Osteoblast (primary cell): ENCODE data around the gene LY6G6D. TPM values are rescaled to one million over a fixed set of nuclear protein-coding genes. Genes with fewer than 3 reads are reported as not detected.

Experiments used
- DNase-seq: peaks from one replicate; pipeline ENCODE4 v3.0.0; 2011; ENCODE audit warnings: low spot score, mixed read lengths; ENCODE audit not compliant: insufficient read length; ENCODE audit errors: missing footprints
- H2AFZ ChIP-seq: 2 replicates; pipeline ENCODE4 v1.6.0; 2011; ENCODE audit warnings: mild to moderate bottlenecking, low read length
- H3K27ac ChIP-seq: 2 replicates; pipeline ENCODE4 v1.5.1; 2011; ENCODE audit warnings: mild to moderate bottlenecking, low read depth, low read length, moderate library complexity
- H3K27me3 ChIP-seq: 2 replicates; pipeline ENCODE4 v1.6.0; 2012; ENCODE audit warnings: mild to moderate bottlenecking, control low read depth, inconsistent platforms, low read length, moderate library complexity; ENCODE audit not compliant: insufficient read depth
- H3K36me3 ChIP-seq: 2 replicates; pipeline ENCODE4 v1.5.1; 2011; ENCODE audit warnings: mild to moderate bottlenecking, low read length, control low read depth, moderate library complexity; ENCODE audit not compliant: insufficient read depth
- H3K4me1 ChIP-seq: 2 replicates; pipeline ENCODE4 v1.5.1; 2011; ENCODE audit warnings: mild to moderate bottlenecking, low read length, control low read depth, moderate library complexity; ENCODE audit not compliant: insufficient read depth
- H3K4me2 ChIP-seq: 2 replicates; pipeline ENCODE4 v1.6.0; 2011; ENCODE audit warnings: mild to moderate bottlenecking, low read length; ENCODE audit not compliant: insufficient read depth
- H3K4me3 ChIP-seq: fragments of 200-600 bp; sonication (generic); 3 replicates; pipeline ENCODE4 v1.5.1; 2012; ENCODE audit warnings: mild to moderate bottlenecking, low read length, inconsistent platforms; ENCODE audit not compliant: insufficient read depth
- H3K79me2 ChIP-seq: 2 replicates; pipeline ENCODE4 v1.6.0; 2012; ENCODE audit warnings: mild to moderate bottlenecking, low read length, control low read depth, inconsistent platforms; ENCODE audit not compliant: insufficient read depth
- H3K9me3 ChIP-seq: 2 replicates; pipeline ENCODE4 v1.5.1; 2011; ENCODE audit warnings: low read depth, low read length, control low read depth
- H4K20me1 ChIP-seq: 2 replicates; pipeline ENCODE4 v1.6.0; 2012; ENCODE audit warnings: mild to moderate bottlenecking, low read length, control low read depth; ENCODE audit not compliant: insufficient read depth
- total RNA-seq: library from RNA; depleted of rRNA; stranded (reverse); fragments of >200 nt; gene quantifications from 2 replicates; pipeline ENCODE4 v1.2.3, GENCODE V29; 2012
- TF ChIP-seq, protein P1 (sequence below): IDR thresholded peaks from 2 replicates; pipeline ENCODE4 v1.5.1; 2011; ENCODE audit warnings: mild to moderate bottlenecking, low read depth, low read length, moderate library complexity; ENCODE audit errors: extremely low read depth

Gene LY6G6D
- total RNA-seq, 1 donor = not detected

DNA sequence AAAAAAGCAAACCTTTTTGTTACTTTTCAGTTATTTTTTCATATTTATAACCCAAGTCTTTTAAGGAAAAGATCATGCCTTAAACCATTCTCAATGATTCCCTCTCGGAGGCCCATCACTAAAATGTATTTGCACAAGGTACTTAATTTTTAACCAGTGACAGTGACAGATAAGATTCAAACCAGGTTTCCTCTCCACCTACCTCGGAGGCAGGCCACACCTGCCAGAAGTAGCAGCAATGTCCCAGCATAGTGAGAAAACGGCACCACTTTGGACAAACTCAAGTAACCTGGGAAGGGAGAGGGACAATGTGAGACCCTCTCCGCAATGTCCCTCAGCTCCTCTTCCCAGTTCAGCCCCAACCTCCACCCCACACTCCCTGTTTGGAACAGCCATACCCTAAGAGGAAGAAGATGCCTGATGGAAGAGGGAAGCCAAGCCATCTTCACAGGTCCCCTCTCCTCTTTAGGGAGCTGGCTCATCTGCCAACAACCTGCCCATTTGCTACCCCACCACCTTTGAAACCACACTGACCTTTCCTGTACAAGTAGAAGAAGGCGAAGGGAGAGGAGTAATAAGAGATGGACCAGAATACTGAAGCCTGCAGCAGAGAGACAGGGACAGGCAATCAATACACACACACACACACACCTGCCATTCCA is 14.3 kb upstream of the LY6G6D start:
- no peak for DNase-seq
- Histone ChIP-seq H3K9me3 (no peaks in the 10 kb centered on the region), H4K20me1 (peaks cover 13% of the 10 kb centered on the region), H3K27me3 (no peaks in the 10 kb centered on the region), H3K4me1 (peaks cover 10% of the 10 kb centered on the region), H3K79me2 (peaks cover 39% of the 10 kb centered on the region), H3K4me2 (peak overlapping the region; percentile 92), H3K27ac (no peak overlapping the region), H2AFZ (no peak overlapping the region), H3K36me3 (peaks cover 22% of the 10 kb centered on the region), H3K4me3 (no peak overlapping the region)
- TF ChIP-seq, protein P1, sequence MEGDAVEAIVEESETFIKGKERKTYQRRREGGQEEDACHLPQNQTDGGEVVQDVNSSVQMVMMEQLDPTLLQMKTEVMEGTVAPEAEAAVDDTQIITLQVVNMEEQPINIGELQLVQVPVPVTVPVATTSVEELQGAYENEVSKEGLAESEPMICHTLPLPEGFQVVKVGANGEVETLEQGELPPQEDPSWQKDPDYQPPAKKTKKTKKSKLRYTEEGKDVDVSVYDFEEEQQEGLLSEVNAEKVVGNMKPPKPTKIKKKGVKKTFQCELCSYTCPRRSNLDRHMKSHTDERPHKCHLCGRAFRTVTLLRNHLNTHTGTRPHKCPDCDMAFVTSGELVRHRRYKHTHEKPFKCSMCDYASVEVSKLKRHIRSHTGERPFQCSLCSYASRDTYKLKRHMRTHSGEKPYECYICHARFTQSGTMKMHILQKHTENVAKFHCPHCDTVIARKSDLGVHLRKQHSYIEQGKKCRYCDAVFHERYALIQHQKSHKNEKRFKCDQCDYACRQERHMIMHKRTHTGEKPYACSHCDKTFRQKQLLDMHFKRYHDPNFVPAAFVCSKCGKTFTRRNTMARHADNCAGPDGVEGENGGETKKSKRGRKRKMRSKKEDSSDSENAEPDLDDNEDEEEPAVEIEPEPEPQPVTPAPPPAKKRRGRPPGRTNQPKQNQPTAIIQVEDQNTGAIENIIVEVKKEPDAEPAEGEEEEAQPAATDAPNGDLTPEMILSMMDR = no peak

DNA sequence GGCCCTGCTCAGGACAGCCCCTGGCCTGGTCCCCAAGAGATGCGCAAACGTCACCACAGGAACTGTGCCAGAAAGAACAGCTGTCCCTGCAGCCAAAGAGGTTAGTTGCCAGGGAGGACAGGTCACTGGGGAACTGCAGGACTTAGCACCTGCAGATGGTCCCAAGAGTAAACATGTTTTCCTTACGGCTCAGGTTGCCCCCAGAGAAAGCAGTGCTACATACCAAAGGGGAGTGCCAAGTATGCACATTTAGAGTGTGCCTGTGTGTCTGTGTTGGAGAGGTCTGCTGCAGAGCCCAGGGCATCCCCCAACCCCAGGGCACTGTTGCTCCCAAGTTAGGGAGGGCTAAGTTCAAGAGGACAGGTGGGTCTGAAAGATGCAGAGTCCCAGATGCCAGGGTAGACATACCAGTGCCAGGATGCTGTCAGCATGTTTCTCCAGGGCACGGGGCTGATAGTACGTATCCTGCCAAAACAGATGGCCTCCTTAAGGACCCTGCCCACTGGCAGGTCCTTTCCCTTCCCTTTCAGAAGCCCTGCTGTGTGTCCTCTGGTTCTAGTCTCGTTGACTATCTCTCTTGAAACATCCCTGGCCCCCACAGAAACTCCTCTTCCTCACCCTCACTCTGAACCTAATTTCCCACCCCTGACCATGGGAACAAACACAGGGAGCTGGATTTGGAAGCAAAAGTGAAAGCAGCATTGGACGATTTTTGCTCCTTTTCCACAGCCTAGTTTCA is 13.3 kb upstream of the LY6G6D start:
- Histone ChIP-seq H3K4me2 (peak overlapping the region; percentile 92), H2AFZ (peak overlapping the region; percentile 83), H3K4me3 (peak overlapping the region; percentile 88), H4K20me1 (peaks cover 13% of the 10 kb centered on the region), H3K9me3 (no peaks in the 10 kb centered on the region), H3K27ac (peak overlapping the region; percentile 94), H3K36me3 (peaks cover 17% of the 10 kb centered on the region), H3K27me3 (no peaks in the 10 kb centered on the region), H3K79me2 (peaks cover 39% of the 10 kb centered on the region), H3K4me1 (peaks cover 10% of the 10 kb centered on the region)
- TF ChIP-seq, protein P1 = no peak
- peak; percentile 61 for DNase-seq

DNA sequence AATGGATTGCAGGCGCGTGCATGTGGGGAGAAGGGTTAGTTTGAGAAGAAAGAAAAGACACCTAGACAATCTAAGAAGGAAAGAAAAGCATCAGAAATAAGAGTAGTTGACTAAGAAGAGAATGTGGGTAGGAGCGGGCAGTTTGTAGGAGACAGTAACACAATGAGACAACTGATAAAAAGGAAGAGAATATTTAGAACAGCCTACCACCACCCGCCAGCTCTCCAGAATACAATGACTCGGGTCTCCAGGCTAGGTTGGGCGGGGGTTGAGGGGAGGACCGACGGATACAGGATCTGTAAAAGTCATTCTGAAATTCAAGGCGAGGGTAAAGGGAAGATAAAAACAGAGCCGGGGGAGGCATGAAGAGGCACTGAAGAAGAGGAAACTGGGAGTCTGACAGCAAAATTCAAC is 12.7 kb upstream of the LY6G6D start:
- H4K20me1 ChIP-seq = peaks cover 11% of the 10 kb centered on the region

More for the DNA sequence above, 12.7 kb upstream of the LY6G6D start:
- TF ChIP-seq, protein P1 = no peak
- peak overlapping the region; percentile 88 for H3K4me3 ChIP-seq
- H2AFZ ChIP-seq = peak overlapping the region; percentile 83
- H3K36me3 ChIP-seq = peaks cover 13% of the 10 kb centered on the region
- H3K4me2 ChIP-seq = peak overlapping the region; percentile 92
- no peaks in the 10 kb centered on the region for H3K9me3 ChIP-seq
- no peaks in the 10 kb centered on the region for H3K27me3 ChIP-seq
- DNase-seq = peak; percentile 76
- peaks cover 10% of the 10 kb centered on the region for H3K4me1 ChIP-seq
- H3K79me2 ChIP-seq = peaks cover 39% of the 10 kb centered on the region
- peak overlapping the region; percentile 94 for H3K27ac ChIP-seq
